Keratinocyte (primary cell): Measurements from ENCODE around the gene GPHA2. TPM values are rescaled to one million over a fixed set of nuclear protein-coding genes. Genes with fewer than 3 reads are reported as not detected.

Experiments used
- DNase-seq: peaks from one replicate; pipeline ENCODE4 v3.0.0-alpha.2; 2011; ENCODE audit warnings: low read depth, missing footprints, low spot score
- FAIRE-seq: peaks from 2 replicates; lab custom pipeline; 2011; peaks lifted over from hg19 to GRCh38; lab: Jason Lieb, UNC
- H2AFZ ChIP-seq: 2 replicates; pipeline ENCODE4 v1.6.0; 2012; ENCODE audit warnings: low read length, control low read depth, inconsistent platforms; ENCODE audit not compliant: control insufficient read depth
- H3K27ac ChIP-seq: 2 replicates; pipeline ENCODE4 v1.5.1; 2011; ENCODE audit warnings: low read length; ENCODE audit not compliant: control insufficient read depth, insufficient read depth
- H3K27me3 ChIP-seq: 3 replicates; pipeline ENCODE4 v1.6.0; 2011; ENCODE audit warnings: low read length; ENCODE audit not compliant: control insufficient read depth, insufficient read depth; ENCODE audit errors: extremely low read depth
- H3K36me3 ChIP-seq, 2 experiments: 2 replicates in 1 of 2; 3 replicates in 1 of 2; pipeline ENCODE4 v1.5.1; 2011; ENCODE audit warnings: low read length in 2 of 2, mild to moderate bottlenecking in 1 of 2; ENCODE audit not compliant: control insufficient read depth in 2 of 2, insufficient read depth in 2 of 2; ENCODE audit errors: extremely low read depth in 1 of 2
- H3K4me1 ChIP-seq: 3 replicates; pipeline ENCODE4 v1.5.1; 2011; ENCODE audit warnings: low read length; ENCODE audit not compliant: control insufficient read depth, insufficient read depth; ENCODE audit errors: extremely low read depth
- H3K4me2 ChIP-seq: 3 replicates; pipeline ENCODE4 v1.6.0; 2011; ENCODE audit warnings: low read depth, low read length; ENCODE audit not compliant: control insufficient read depth, insufficient read depth; ENCODE audit errors: extremely low read depth
- H3K4me3 ChIP-seq, 3 experiments: fragments of 200-600 bp in 1 of 3; sonication (generic) in 1 of 3; 2 replicates in 2 of 3; 3 replicates in 1 of 3; pipeline ENCODE4 v1.5.1; 2011 to 2016; ENCODE audit warnings: low read length in 3 of 3, mild to moderate bottlenecking in 3 of 3, control low read depth in 2 of 3, inconsistent platforms in 1 of 3, low read depth in 1 of 3, mixed read lengths in 1 of 3, mixed run types in 1 of 3, moderate library complexity in 1 of 3; ENCODE audit not compliant: control insufficient read depth in 2 of 3, insufficient read depth in 2 of 3; ENCODE audit errors: extremely low read depth in 1 of 3
- H3K79me2 ChIP-seq: 2 replicates; pipeline ENCODE4 v1.6.0; 2012; ENCODE audit warnings: low read length; ENCODE audit not compliant: control insufficient read depth, insufficient read depth
- H3K9ac ChIP-seq: 3 replicates; pipeline ENCODE4 v1.6.0; 2011; ENCODE audit warnings: low read length; ENCODE audit not compliant: control insufficient read depth, insufficient read depth; ENCODE audit errors: extremely low read depth
- H3K9me1 ChIP-seq: 3 replicates; pipeline ENCODE4 v1.6.0; 2011; ENCODE audit warnings: low read length; ENCODE audit not compliant: control insufficient read depth, insufficient read depth; ENCODE audit errors: extremely low read depth
- H3K9me3 ChIP-seq: 2 replicates; pipeline ENCODE4 v1.5.1; 2012; ENCODE audit warnings: low read depth, low read length; ENCODE audit not compliant: control insufficient read depth
- H4K20me1 ChIP-seq: 3 replicates; pipeline ENCODE4 v1.6.0; 2011; ENCODE audit warnings: low read length; ENCODE audit not compliant: control insufficient read depth, insufficient read depth; ENCODE audit errors: extremely low read depth
- EZH2 ChIP-seq: IDR thresholded peaks from one replicate; pipeline ENCODE4 v1.6.1; 2012; ENCODE audit warnings: inconsistent platforms, mild to moderate bottlenecking, low read length, moderate library complexity
- dilution Hi-C: fragments of 300-500 bp; cut with MboI; formaldehyde crosslinking; loops from one replicate; pipeline ENCODE4 v1.7.0; 2020; ENCODE audit warnings: low sequenced_read_pairs; ENCODE audit not compliant: extremely low pct_ligation_motif_present
- polyA plus RNA-seq, 5 experiments: library from polyadenylated mRNA; depleted of rRNA in 3 of 5; stranded (reverse) in 3 of 5; stranded (forward) in 1 of 5; unstranded in 1 of 5; fragments of >200 nt; gene quantifications; 1 replicate in 1 of 5; 2 replicates in 3 of 5; 3 replicates in 1 of 5; pipeline versions ENCODE4 v1.2.1 to v1.2.3, GENCODE V29; 2011 to 2012; ENCODE audit warnings: missing spikeins in 2 of 5, low read depth in 1 of 5, low replicate concordance in 1 of 5
- TF ChIP-seq, protein P1 (sequence below), 3 experiments: IDR thresholded peaks in 1 of 3; conservative IDR thresholded peaks in 1 of 3; optimal IDR thresholded peaks in 1 of 3; 2 replicates in 2 of 3; 3 replicates in 1 of 3; pipeline versions ENCODE3 to v1.5.1; 2011; ENCODE audit warnings: low read length in 3 of 3, mild to moderate bottlenecking in 3 of 3, moderate library complexity in 2 of 3, control low read depth in 1 of 3, inconsistent platforms in 1 of 3; ENCODE audit not compliant: insufficient read depth in 2 of 3; ENCODE audit errors: extremely low read depth in 1 of 3

Gene GPHA2
- polyA plus RNA-seq, 1 donor (not counting 4 experiments of a cell fraction or from before 2014, with no cell fraction given) = 0.08 TPM

DNA sequence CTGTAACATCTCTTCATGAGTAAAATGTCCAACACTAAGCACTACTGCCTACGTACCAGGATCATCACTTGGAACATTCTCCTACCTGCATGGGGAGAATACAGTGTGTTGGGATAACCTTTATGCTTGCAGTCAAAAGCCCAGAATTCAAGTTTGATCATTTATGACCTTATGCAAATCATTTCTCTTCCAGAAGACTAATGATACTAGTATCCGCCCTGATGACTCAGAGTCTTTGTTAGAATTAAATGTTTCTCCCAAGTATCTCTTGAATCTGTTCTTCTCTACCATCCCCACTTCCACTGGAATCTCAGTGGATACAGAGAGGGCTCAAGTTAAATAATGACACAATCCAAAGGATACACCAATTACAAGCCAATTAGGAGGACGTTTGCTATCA is 23.8 kb upstream of the GPHA2 start:
- TF ChIP-seq, protein P1, sequence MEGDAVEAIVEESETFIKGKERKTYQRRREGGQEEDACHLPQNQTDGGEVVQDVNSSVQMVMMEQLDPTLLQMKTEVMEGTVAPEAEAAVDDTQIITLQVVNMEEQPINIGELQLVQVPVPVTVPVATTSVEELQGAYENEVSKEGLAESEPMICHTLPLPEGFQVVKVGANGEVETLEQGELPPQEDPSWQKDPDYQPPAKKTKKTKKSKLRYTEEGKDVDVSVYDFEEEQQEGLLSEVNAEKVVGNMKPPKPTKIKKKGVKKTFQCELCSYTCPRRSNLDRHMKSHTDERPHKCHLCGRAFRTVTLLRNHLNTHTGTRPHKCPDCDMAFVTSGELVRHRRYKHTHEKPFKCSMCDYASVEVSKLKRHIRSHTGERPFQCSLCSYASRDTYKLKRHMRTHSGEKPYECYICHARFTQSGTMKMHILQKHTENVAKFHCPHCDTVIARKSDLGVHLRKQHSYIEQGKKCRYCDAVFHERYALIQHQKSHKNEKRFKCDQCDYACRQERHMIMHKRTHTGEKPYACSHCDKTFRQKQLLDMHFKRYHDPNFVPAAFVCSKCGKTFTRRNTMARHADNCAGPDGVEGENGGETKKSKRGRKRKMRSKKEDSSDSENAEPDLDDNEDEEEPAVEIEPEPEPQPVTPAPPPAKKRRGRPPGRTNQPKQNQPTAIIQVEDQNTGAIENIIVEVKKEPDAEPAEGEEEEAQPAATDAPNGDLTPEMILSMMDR (optimal IDR thresholded peaks at IDR 0.05 in 1 of 3, IDR thresholded peaks at IDR 0.05 in 1 of 3, conservative IDR thresholded peaks at IDR 0.05 in 1 of 3; ENCODE audit: extremely low read depth in 1 of 3, insufficient read depth in 2 of 3, low read length in 3 of 3) = no peak
- no peak for TF ChIP-seq EZH2
- Histone ChIP-seq H3K9me3 (no peaks in the 10 kb centered on the region), H3K9ac (no peak overlapping the region), H2AFZ (no peak overlapping the region), H4K20me1 (no peaks in the 10 kb centered on the region), H3K79me2 (no peaks in the 10 kb centered on the region), H3K4me3 (no peak overlapping the region), H3K36me3 (no peaks in the 10 kb centered on the region), H3K4me2 (peak overlapping the region; percentile 0), H3K27me3 (no peaks in the 10 kb centered on the region), H3K9me1 (no peaks in the 10 kb centered on the region), H3K27ac (no peak overlapping the region), H3K4me1 (peaks cover 17% of the 10 kb centered on the region)
- FAIRE-seq (peak; percentile 41), DNase-seq (no peak)
- dilution Hi-C loops = no loop called here

GRCh38 chr11:64954201-64954600 is 18.5 kb upstream of the GPHA2 start:
- H3K79me2 ChIP-seq = no peaks in the 10 kb centered on the region
- H3K4me3 ChIP-seq = no peak overlapping the region
- no peak overlapping the region for H3K4me2 ChIP-seq
- no peaks in the 10 kb centered on the region for H3K27me3 ChIP-seq
- FAIRE-seq = no peak
- TF ChIP-seq, protein P1 (optimal IDR thresholded peaks at IDR 0.05 in 1 of 3, IDR thresholded peaks at IDR 0.05 in 1 of 3, conservative IDR thresholded peaks at IDR 0.05 in 1 of 3; ENCODE audit: extremely low read depth in 1 of 3, insufficient read depth in 2 of 3, low read length in 3 of 3) = no peak
- no peak for TF ChIP-seq EZH2
- no peak overlapping the region for H2AFZ ChIP-seq
- H4K20me1 ChIP-seq = no peaks in the 10 kb centered on the region
- H3K9ac ChIP-seq = no peak overlapping the region
- no peaks in the 10 kb centered on the region for H3K9me3 ChIP-seq
- peaks cover 1% of the 10 kb centered on the region for H3K4me1 ChIP-seq
- dilution Hi-C loops = no loop called here
- H3K36me3 ChIP-seq = no peaks in the 10 kb centered on the region
- H3K27ac ChIP-seq = no peak overlapping the region
- DNase-seq = no peak
- H3K9me1 ChIP-seq = no peaks in the 10 kb centered on the region
